Epithelial cell of proximal tubule (primary cell): ENCODE data around the gene ATG9B. TPM values are rescaled to one million over a fixed set of nuclear protein-coding genes. Genes with fewer than 3 reads are reported as not detected.

Experiments used
- DNase-seq: peaks from one replicate; pipeline ENCODE4 v3.0.0-alpha.2; 2011; ENCODE audit warnings: low read depth
- H3K4me3 ChIP-seq: 2 replicates; pipeline ENCODE4 v1.5.1; 2011; ENCODE audit warnings: low read depth, mild to moderate bottlenecking, low read length
- total RNA-seq: library from RNA; depleted of rRNA; stranded (reverse); fragments of >200 nt; gene quantifications from 2 replicates; pipeline ENCODE4 v1.2.3, GENCODE V29; 2015
- TF ChIP-seq, protein P1 (sequence below): conservative IDR thresholded peaks from 2 replicates; pipeline ENCODE4 v1.5.1; 2012; ENCODE audit warnings: low read depth, mild to moderate bottlenecking, low read length

ATG9B gene
- total RNA-seq, 1 donor from 2014 or later: 1.1 TPM

DNA sequence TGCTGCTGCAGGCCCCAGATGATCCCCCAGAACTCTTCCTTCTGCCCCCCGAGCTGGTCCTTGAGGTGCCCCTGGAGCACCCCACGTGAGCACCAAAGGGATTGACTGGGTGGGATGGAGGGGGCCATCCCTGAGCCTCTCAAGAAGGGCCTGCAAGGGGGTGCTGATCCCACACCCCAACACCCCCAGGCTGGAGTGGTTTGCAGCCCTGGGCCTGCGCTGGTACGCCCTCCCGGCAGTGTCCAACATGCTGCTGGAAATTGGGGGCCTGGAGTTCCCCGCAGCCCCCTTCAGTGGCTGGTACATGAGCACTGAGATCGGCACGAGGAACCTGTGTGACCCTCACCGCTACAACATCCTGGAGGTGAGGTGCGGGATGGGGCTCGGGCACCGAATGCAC, 25.3 kb downstream of the ATG9B start:
- DNase-seq: no peak
- H3K4me3 ChIP-seq: no peak overlapping the region
- TF ChIP-seq, protein P1, sequence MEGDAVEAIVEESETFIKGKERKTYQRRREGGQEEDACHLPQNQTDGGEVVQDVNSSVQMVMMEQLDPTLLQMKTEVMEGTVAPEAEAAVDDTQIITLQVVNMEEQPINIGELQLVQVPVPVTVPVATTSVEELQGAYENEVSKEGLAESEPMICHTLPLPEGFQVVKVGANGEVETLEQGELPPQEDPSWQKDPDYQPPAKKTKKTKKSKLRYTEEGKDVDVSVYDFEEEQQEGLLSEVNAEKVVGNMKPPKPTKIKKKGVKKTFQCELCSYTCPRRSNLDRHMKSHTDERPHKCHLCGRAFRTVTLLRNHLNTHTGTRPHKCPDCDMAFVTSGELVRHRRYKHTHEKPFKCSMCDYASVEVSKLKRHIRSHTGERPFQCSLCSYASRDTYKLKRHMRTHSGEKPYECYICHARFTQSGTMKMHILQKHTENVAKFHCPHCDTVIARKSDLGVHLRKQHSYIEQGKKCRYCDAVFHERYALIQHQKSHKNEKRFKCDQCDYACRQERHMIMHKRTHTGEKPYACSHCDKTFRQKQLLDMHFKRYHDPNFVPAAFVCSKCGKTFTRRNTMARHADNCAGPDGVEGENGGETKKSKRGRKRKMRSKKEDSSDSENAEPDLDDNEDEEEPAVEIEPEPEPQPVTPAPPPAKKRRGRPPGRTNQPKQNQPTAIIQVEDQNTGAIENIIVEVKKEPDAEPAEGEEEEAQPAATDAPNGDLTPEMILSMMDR: no peak

DNA sequence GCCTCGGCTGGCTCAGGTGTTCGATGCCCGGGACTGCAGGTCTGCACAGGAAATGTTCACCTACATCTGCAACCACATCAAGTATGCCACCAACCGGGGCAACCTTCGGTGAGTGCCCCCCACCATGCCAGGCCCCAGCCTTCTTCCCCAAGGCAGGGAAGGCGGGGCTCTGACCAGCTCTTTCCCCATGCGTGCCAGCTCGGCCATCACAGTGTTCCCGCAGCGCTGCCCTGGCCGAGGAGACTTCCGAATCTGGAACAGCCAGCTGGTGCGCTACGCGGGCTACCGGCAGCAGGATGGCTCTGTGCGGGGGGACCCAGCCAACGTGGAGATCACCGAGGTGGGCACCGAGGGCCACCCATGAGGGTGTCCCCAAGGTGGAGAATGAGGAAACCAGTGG, 26.0 kb downstream of the ATG9B start:
- no peak overlapping the region for H3K4me3 ChIP-seq
- TF ChIP-seq, protein P1: no peak
- DNase-seq: no peak

DNA sequence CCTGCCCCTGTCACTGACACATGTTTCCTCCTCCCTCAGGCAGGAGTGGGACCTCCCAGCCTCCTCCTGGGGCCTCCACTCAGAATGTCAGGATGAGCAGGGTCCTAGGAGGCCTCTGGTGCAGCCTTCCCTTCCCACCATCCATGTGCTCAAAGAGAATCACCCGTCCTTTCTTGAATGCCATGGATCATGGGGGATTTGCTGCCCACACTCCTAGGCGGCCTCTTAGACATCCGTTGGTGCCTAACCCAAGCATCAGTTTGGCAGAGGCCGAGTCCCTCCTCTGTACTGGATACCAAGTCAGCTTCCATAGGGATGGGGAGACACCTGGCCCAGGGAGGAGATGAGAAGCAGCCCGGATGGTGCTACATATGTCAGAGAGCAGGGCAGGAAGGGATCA, 26.5 kb downstream of the ATG9B start:
- DNase-seq: no peak
- TF ChIP-seq, protein P1: no peak
- H3K4me3 ChIP-seq: no peak overlapping the region

DNA sequence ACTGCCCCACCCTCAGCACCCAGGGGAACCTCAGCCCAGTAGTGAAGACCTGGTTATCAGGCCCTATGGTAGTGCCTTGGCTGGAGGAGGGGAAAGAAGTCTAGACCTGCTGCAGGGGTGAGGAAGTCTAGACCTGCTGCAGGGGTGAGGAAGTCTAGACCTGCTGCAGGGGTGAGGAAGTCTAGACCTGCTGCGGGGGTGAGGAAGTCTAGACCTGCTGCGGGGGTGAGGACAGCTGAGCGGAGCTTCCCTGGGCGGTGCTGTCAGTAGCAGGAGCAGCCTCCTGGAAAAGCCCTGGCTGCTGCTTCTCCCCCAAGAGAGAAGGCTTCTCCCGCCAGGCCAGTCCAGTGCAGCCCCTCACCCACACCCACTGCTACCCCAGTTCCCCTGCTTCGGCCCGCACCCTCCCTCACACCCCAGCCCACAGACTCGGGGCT, 27.2 kb downstream of the ATG9B start:
- TF ChIP-seq, protein P1: no peak
- H3K4me3 ChIP-seq: no peak overlapping the region
- DNase-seq: no peak

DNA sequence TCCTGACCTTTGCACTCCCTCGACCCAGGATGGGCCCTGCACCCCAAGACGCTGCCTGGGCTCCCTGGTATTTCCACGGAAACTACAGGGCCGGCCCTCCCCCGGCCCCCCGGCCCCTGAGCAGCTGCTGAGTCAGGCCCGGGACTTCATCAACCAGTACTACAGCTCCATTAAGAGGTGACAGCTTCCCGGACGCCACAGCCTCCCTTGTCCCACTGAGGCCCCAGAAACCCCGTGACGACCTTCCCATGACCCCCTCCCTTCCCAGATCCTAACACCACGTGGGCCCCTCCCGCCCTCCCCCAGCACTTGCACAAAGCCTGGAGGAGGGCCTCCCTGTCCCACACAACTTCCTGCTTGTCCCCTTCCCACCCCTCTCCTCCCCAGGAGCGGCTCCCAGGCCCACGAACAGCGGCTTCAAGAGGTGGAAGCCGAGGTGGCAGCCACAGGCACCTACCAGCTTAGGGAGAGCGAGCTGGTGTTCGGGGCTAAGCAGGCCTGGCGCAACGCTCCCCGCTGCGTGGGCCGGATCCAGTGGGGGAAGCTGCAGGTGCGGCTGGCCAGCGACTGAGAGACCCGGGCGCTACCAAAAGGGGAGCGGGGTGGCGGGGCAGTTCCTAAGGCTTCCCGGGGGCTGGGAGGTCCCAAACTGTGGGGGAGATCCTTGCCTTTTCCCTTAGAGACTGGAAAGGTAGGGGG, 27.8 kb downstream of the ATG9B start:
- H3K4me3 ChIP-seq: no peak overlapping the region
- no peak for DNase-seq
- TF ChIP-seq, protein P1: no peak

DNA sequence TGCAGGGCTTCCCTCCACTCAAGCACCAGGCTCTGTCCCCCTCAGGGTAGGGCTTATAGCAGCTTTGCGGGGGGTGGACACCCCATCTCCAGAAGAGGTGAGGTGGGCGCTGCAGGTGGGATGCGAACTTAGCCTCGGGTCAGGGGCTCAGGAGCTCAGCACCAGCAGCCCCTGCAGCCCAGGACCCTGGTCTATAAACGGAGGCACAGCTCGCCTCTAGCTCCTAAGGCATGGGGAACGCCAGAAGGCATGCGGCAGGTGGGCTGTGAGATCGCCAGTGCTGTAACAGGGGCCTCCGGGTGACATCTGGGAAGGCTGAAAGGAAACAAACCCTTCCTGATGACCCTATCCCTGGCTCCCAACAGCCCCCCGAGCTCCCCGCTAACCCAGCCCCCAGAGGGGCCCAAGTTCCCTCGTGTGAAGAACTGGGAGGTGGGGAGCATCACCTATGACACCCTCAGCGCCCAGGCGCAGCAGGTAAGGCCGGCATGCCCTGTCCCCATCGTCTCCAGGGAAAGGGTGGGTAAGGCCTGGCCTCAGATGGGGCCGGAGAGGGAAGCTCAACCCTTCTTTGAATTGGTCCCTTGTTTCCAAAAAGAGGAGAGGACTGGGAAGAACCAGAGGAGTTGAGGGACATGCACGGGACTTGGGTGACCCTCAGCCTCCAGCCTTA, 29.3 kb downstream of the ATG9B start:
- no peak for DNase-seq
- H3K4me3 ChIP-seq: no peak overlapping the region
- TF ChIP-seq, protein P1: no peak
